GM19397 (cell line): ENCODE results near the gene HNRNPA2B1.
"Not testable (repeated sequence)": the region's sequence is repeated elsewhere in the genome, so short reads cannot be mapped to it uniquely, and the experiment has no call there.

Experiments used
- ATAC-seq: cut with Tn5 transposase; IDR thresholded peaks from one replicate; pipeline ENCODE4 v1.9.1; 2021; ENCODE audit warnings: mild to moderate bottlenecking, moderate library complexity; ENCODE audit not compliant: unreplicated experiment

Gene HNRNPA2B1

GRCh38 chr7:26166684-26167266 is 33.8 kb downstream of the HNRNPA2B1 start:
- peak; percentile 43 for ATAC-seq

GRCh38 chr7:26165950-26166683 is 34.4 kb downstream of the HNRNPA2B1 start:
- no peak for ATAC-seq

GRCh38 chr7:26163804-26164203 is 36.7 kb downstream of the HNRNPA2B1 start:
- not testable (repeated sequence) for ATAC-seq

GRCh38 chr7:26162431-26162830 is 38.1 kb downstream of the HNRNPA2B1 start:
- no peak for ATAC-seq

GRCh38 chr7:26160896-26161295 is 39.6 kb downstream of the HNRNPA2B1 start:
- no peak for ATAC-seq

GRCh38 chr7:26159243-26159642 is 41.3 kb downstream of the HNRNPA2B1 start:
- ATAC-seq = no peak

- no peak for ATAC-seq
Measured at GRCh38 chr7:26157520-26158105, 42.9 kb downstream of the HNRNPA2B1 start.

- no peak for ATAC-seq
Measured at GRCh38 chr7:26156451-26157420, 43.8 kb downstream of the HNRNPA2B1 start.

GRCh38 chr7:26155531-26156375 is 44.8 kb downstream of the HNRNPA2B1 start:
- ATAC-seq = no peak

GRCh38 chr7:26153823-26154783 is 46.4 kb downstream of the HNRNPA2B1 start:
- no peak for ATAC-seq

- ATAC-seq = no peak
Measured at GRCh38 chr7:26153241-26153822, 47.2 kb downstream of the HNRNPA2B1 start.

GRCh38 chr7:26152782-26153240 is 47.7 kb downstream of the HNRNPA2B1 start:
- peak; percentile 23 for ATAC-seq

GRCh38 chr7:26151953-26152781 is 48.4 kb downstream of the HNRNPA2B1 start, which contains the start of gene NFE2L3:
NFE2L3 (plus strand) TSS chr7:26152198; CDS start chr7:26152499, 301 bp downstream.
- peak; percentile 77 for ATAC-seq

- ATAC-seq = no peak
Measured at GRCh38 chr7:26151650-26151952, 48.9 kb downstream of the HNRNPA2B1 start.

GRCh38 chr7:26151096-26151495 is 49.5 kb downstream of the HNRNPA2B1 start:
- ATAC-seq = no peak

GRCh38 chr7:26149391-26149977 is 51.1 kb downstream of the HNRNPA2B1 start:
- no peak for ATAC-seq

GRCh38 chr7:26148307-26148700 is 52.2 kb downstream of the HNRNPA2B1 start:
- not testable (repeated sequence) for ATAC-seq
